ENCODE data around the gene SCG5.
A peak's percentile ranks its signal among the peaks of the same experiment; 100 is the strongest.
"Not testable (repeated sequence)": the region's sequence is repeated elsewhere in the genome, so short reads cannot be mapped to it uniquely, and the experiment has no call there.

The SCG5 gene

DNA sequence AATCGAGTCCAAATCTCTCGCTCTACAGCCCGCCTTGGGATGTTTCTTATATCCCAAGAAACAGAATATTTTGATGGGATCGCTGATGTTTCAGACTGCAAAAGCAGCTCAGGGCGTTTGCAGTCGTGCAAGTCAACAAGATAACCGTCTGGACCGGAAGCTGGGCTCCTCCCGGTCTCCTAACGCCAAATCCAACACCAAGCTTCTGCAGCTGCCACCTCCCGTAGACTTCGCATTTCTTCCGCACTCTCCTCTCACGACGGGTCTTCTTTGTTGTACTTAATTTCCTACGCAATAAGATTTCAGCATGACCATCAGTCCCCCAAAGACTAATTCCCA lies 26.8 kb upstream of the SCG5 start:
- not testable (repeated sequence) for H3K27me3 ChIP-seq (ENCODE audit: control insufficient read depth in 1 of 2, insufficient read depth in 1 of 2, low read length in 2 of 2); H3K36me3 ChIP-seq (ENCODE audit: control insufficient read depth in 1 of 2, insufficient read depth in 2 of 2, low read depth in 1 of 2, low read length in 2 of 2); H2BK120ac ChIP-seq (ENCODE audit: low read depth, low read length); H3K23ac ChIP-seq (ENCODE audit: low read length in 2 of 2); H3K9me3 ChIP-seq (ENCODE audit: control insufficient read depth, low read length); DNase-seq; H2BK5ac ChIP-seq (ENCODE audit: low read depth, low read length, poor library complexity, severe bottlenecking); H2BK12ac ChIP-seq (ENCODE audit: low read length in 2 of 2); H4K91ac ChIP-seq (ENCODE audit: low read length); H3K4me1 ChIP-seq (ENCODE audit: control insufficient read depth, insufficient read depth, low read depth, low read length); H2BK15ac ChIP-seq (ENCODE audit: low read depth, poor library complexity, severe bottlenecking); H3K14ac ChIP-seq (ENCODE audit: low read length in 2 of 2); H3K79me1 ChIP-seq (replicated peaks; ENCODE audit: low read length, poor library complexity, severe bottlenecking); H4K8ac ChIP-seq (ENCODE audit: low read length); H2AK5ac ChIP-seq (ENCODE audit: low read length, severe bottlenecking); H2AFZ ChIP-seq (ENCODE audit: low read depth, low read length)
- H3K18ac ChIP-seq (ENCODE audit: low read depth in 1 of 2, low read length in 2 of 2), result peak overlapping the region in 1 of 2 experiments; percentile 83
- H3K4me2 ChIP-seq (ENCODE audit: low read length, poor library complexity, severe bottlenecking), result peak overlapping the region; percentile 50
- H3K4me3 ChIP-seq (ENCODE audit: insufficient read depth in 1 of 2, low read depth in 1 of 2, low read length in 2 of 2), result peak overlapping the region; percentile 33 to 85
- peak overlapping the region in 1 of 2 experiments; percentile 49 for H3K4ac ChIP-seq (ENCODE audit: low read depth in 1 of 2, low read length in 2 of 2)
- H3K9ac ChIP-seq (ENCODE audit: low read length), result peak overlapping the region; percentile 93
- peak overlapping the region; percentile 90 for H3K27ac ChIP-seq (ENCODE audit: low read length, poor library complexity, severe bottlenecking)
- 0% methylated on average over 10 of the region's 16 CpGs for WGBS

DNA sequence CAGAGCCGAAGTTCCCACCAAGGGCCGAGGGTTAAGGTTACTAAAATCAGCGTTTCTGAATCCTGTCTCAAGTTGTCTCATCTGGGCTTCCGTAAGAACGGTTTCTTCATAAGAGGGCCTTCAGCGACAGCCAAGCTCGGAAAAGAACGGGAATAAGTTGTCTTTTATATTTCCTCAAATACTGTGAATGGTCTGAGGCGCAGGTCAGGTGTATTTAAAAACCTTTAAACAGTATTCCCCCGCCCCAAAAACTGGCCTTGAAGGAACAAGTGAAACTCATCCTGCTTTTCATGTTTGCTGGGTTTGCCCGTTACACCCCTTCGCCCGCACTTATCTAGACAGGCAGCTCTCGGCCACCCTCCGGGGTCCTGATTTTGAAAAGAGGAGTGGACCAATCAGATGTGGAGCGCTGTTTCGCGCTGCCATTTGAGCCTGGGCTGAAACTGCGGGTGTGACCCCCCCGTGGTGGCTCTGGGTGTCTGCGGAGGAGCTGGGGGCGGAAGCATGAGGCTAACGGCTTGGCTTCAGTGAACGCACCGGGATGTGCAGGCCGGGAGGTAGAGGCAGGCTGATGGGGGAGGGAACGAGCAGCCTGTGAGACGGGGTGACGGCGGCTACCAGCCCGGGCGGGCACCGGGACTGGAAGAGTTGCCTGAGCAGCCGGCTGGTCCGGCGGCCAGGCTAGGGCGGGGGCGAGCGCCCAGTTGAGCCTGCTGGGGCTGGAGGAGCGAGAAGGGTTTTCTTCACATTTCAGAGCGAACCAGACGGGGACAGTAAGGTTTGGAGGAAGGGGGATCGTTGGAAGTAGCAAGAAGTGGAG lies 26.2 kb upstream of the SCG5 start, which contains the start of gene ARHGAP11A:
Gene ARHGAP11A, plus strand, starts transcription at position 454 of the 820 bp plus-strand sequence. CDS start 708 bp downstream, outside the sequence.
- H3K36me3 ChIP-seq (ENCODE audit: control insufficient read depth in 1 of 2, insufficient read depth in 2 of 2, low read depth in 1 of 2, low read length in 2 of 2); H3K4me1 ChIP-seq (ENCODE audit: control insufficient read depth, insufficient read depth, low read depth, low read length); H2AK5ac ChIP-seq (ENCODE audit: low read length, severe bottlenecking); H3K14ac ChIP-seq (ENCODE audit: low read length in 2 of 2); H4K8ac ChIP-seq (ENCODE audit: low read length); H4K91ac ChIP-seq (ENCODE audit: low read length); H2BK5ac ChIP-seq (ENCODE audit: low read depth, low read length, poor library complexity, severe bottlenecking); H3K9me3 ChIP-seq (ENCODE audit: control insufficient read depth, low read length); H3K23ac ChIP-seq (ENCODE audit: low read length in 2 of 2); H2AFZ ChIP-seq (ENCODE audit: low read depth, low read length); H2BK120ac ChIP-seq (ENCODE audit: low read depth, low read length); H2BK15ac ChIP-seq (ENCODE audit: low read depth, poor library complexity, severe bottlenecking); H3K27me3 ChIP-seq (ENCODE audit: control insufficient read depth in 1 of 2, insufficient read depth in 1 of 2, low read length in 2 of 2); H3K79me1 ChIP-seq (replicated peaks; ENCODE audit: low read length, poor library complexity, severe bottlenecking); H2BK12ac ChIP-seq (ENCODE audit: low read length in 2 of 2): not testable (repeated sequence)
- H3K4me2 ChIP-seq (ENCODE audit: low read length, poor library complexity, severe bottlenecking), result peak within 1 kb of the TSS; percentile 73
- peak within 1 kb of the TSS; percentile 93 for H3K9ac ChIP-seq (ENCODE audit: low read length)
- H3K18ac ChIP-seq (ENCODE audit: low read depth in 1 of 2, low read length in 2 of 2), result peak within 1 kb of the TSS in 1 of 2 experiments; percentile 83
- peak; percentile 97 for DNase-seq
- H3K4me3 ChIP-seq (ENCODE audit: insufficient read depth in 1 of 2, low read depth in 1 of 2, low read length in 2 of 2), result peak within 1 kb of the TSS; percentile 63 to 85
- peak within 1 kb of the TSS; percentile 90 for H3K27ac ChIP-seq (ENCODE audit: low read length, poor library complexity, severe bottlenecking)
- WGBS, result 0% methylated on average over 17 of the region's 43 CpGs
- peak within 1 kb of the TSS in 1 of 2 experiments; percentile 49 for H3K4ac ChIP-seq (ENCODE audit: low read depth in 1 of 2, low read length in 2 of 2)

DNA sequence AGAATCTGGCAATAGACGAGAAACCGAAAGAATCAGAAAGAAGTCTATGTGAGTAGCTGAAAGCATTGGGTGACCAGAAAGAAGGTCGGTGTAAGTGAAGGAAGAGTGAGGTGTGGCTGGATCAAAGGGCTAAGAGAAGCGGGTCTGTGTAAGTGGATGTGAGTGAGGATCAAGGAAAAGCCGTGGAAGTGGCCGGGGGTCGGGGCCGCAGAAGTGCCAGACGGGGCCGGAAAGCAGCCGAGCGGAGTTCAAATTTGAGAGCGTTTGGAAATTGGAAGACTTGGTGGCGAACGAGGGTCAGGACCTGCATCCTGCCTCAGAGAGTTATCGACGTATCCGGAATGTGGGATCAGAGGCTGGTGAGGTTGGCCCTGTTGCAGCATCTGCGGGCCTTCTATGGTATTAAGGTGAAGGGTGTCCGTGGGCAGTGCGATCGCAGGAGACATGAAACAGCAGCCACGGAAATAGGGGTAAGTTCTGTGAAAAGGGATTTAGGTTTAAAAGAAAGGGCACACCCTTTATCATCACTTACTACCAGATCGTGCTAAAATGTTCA lies 25.6 kb upstream of the SCG5 start:
- H2BK15ac ChIP-seq (ENCODE audit: low read depth, poor library complexity, severe bottlenecking); H3K79me1 ChIP-seq (replicated peaks; ENCODE audit: low read length, poor library complexity, severe bottlenecking); H4K91ac ChIP-seq (ENCODE audit: low read length); H3K23ac ChIP-seq (ENCODE audit: low read length in 2 of 2); H3K27ac ChIP-seq (ENCODE audit: low read length, poor library complexity, severe bottlenecking); H3K36me3 ChIP-seq (ENCODE audit: control insufficient read depth in 1 of 2, insufficient read depth in 2 of 2, low read depth in 1 of 2, low read length in 2 of 2); H2AK5ac ChIP-seq (ENCODE audit: low read length, severe bottlenecking); H3K9me3 ChIP-seq (ENCODE audit: control insufficient read depth, low read length); H4K8ac ChIP-seq (ENCODE audit: low read length); H2AFZ ChIP-seq (ENCODE audit: low read depth, low read length); H3K4ac ChIP-seq (ENCODE audit: low read depth in 1 of 2, low read length in 2 of 2); H2BK12ac ChIP-seq (ENCODE audit: low read length in 2 of 2); H2BK5ac ChIP-seq (ENCODE audit: low read depth, low read length, poor library complexity, severe bottlenecking); H3K14ac ChIP-seq (ENCODE audit: low read length in 2 of 2); H3K18ac ChIP-seq (ENCODE audit: low read depth in 1 of 2, low read length in 2 of 2); H3K4me1 ChIP-seq (ENCODE audit: control insufficient read depth, insufficient read depth, low read depth, low read length); H2BK120ac ChIP-seq (ENCODE audit: low read depth, low read length); H3K27me3 ChIP-seq (ENCODE audit: control insufficient read depth in 1 of 2, insufficient read depth in 1 of 2, low read length in 2 of 2): not testable (repeated sequence)
- Histone ChIP-seq H3K4me2 (ENCODE audit: low read length, poor library complexity, severe bottlenecking) (peak overlapping the region; percentile 73), H3K9ac (ENCODE audit: low read length) (peak overlapping the region; percentile 80), H3K4me3 (ENCODE audit: insufficient read depth in 1 of 2, low read depth in 1 of 2, low read length in 2 of 2) (peak overlapping the region; percentile 63 to 85)
- peak; percentile 48 for DNase-seq
- WGBS, result 0% methylated on average over 4 of the region's 24 CpGs

DNA sequence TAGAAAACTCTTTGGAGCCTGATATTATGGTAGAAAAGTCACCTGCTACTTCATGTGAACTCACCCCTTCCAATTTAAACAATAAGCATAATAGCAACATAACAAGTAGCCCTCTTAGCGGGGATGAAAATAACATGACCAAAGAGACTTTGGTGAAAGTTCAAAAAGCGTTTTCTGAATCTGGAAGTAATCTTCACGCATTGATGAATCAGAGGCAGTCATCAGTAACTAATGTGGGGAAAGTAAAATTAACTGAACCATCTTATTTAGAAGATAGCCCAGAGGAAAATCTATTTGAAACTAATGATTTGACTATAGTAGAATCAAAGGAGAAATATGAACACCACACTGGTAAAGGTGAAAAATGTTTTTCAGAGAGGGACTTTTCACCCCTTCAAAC lies 5.1 kb upstream of the SCG5 start:
- WGBS, result 96% methylated on average over 3 of the region's 3 CpGs

More for the DNA sequence above, 5.1 kb upstream of the SCG5 start:
- H3K14ac ChIP-seq (ENCODE audit: low read length in 2 of 2), result no peak overlapping the region
- no peak overlapping the region for H2BK5ac ChIP-seq (ENCODE audit: low read depth, low read length, poor library complexity, severe bottlenecking)
- no peak overlapping the region for H2BK15ac ChIP-seq (ENCODE audit: low read depth, poor library complexity, severe bottlenecking)
- H3K9ac ChIP-seq (ENCODE audit: low read length), result no peak overlapping the region
- H3K18ac ChIP-seq (ENCODE audit: low read depth in 1 of 2, low read length in 2 of 2), result no peak overlapping the region
- peaks cover 0 to 32% of the 10 kb centered on the region in 2 experiments for H3K36me3 ChIP-seq (ENCODE audit: control insufficient read depth in 1 of 2, insufficient read depth in 2 of 2, low read depth in 1 of 2, low read length in 2 of 2)
- peaks cover under 1% of the 10 kb centered on the region for H3K4me1 ChIP-seq (ENCODE audit: control insufficient read depth, insufficient read depth, low read depth, low read length)
- H3K27me3 ChIP-seq (ENCODE audit: control insufficient read depth in 1 of 2, insufficient read depth in 1 of 2, low read length in 2 of 2), result no peaks in the 10 kb centered on the region
- H2BK120ac ChIP-seq (ENCODE audit: low read depth, low read length), result no peak overlapping the region
- H4K91ac ChIP-seq (ENCODE audit: low read length), result no peak overlapping the region
- H2BK12ac ChIP-seq (ENCODE audit: low read length in 2 of 2), result no peak overlapping the region
- H3K4ac ChIP-seq (ENCODE audit: low read depth in 1 of 2, low read length in 2 of 2), result no peak overlapping the region
- peaks cover 3% of the 10 kb centered on the region for H3K79me1 ChIP-seq (replicated peaks; ENCODE audit: low read length, poor library complexity, severe bottlenecking)
- no peak overlapping the region for H3K23ac ChIP-seq (ENCODE audit: low read length in 2 of 2)
- no peak for DNase-seq
- no peak overlapping the region for H3K4me3 ChIP-seq (ENCODE audit: insufficient read depth in 1 of 2, low read depth in 1 of 2, low read length in 2 of 2)
- H2AFZ ChIP-seq (ENCODE audit: low read depth, low read length), result no peak overlapping the region
- no peak overlapping the region for H2AK5ac ChIP-seq (ENCODE audit: low read length, severe bottlenecking)
- H4K8ac ChIP-seq (ENCODE audit: low read length), result no peak overlapping the region
- H3K9me3 ChIP-seq (ENCODE audit: control insufficient read depth, low read length), result no peaks in the 10 kb centered on the region
- no peak overlapping the region for H3K4me2 ChIP-seq (ENCODE audit: low read length, poor library complexity, severe bottlenecking)
- H3K27ac ChIP-seq (ENCODE audit: low read length, poor library complexity, severe bottlenecking), result no peak overlapping the region
